Tibial artery (tissue), 4 donors: ENCODE results near the gene TLE4.

ENCODE experiments used
- DNase-seq, 2 donors: peaks; one replicate each; pipeline ENCODE4 v3.0.0-alpha.2; 2019
- H3K27ac ChIP-seq, 2 donors: fragments of 200-600 bp; sonication (generic) in 1 of 2; 1 replicate in 1 of 2; 2 replicates in 1 of 2; pipeline ENCODE4 v1.5.1; 2018 to 2019; ENCODE audit warnings: mild to moderate bottlenecking in 1 of 2
- H3K27me3 ChIP-seq, 2 donors: fragments of 200-600 bp; sonication (generic) in 1 of 2; one replicate each; pipeline versions ENCODE4 v1.5.1 to v1.6.0; 2016 to 2019
- H3K36me3 ChIP-seq, 3 donors: fragments of 200-600 bp; sonication (generic) in 2 of 3; one replicate each; pipeline ENCODE4 v1.5.1; 2016 to 2019; ENCODE audit warnings: mild to moderate bottlenecking in 2 of 3
- H3K4me1 ChIP-seq, 4 donors: fragments of 200-600 bp; sonication (generic) in 2 of 4; 1 replicate in 3 of 4; 2 replicates in 1 of 4; pipeline ENCODE4 v1.5.1; 2016 to 2019
- H3K4me3 ChIP-seq, 2 donors: fragments of 200-600 bp; sonication (generic) in 1 of 2; 1 replicate in 1 of 2; 2 replicates in 1 of 2; pipeline ENCODE4 v1.5.1; 2018 to 2019; ENCODE audit warnings: mild to moderate bottlenecking in 2 of 2
- H3K9me3 ChIP-seq, 3 donors: fragments of 200-600 bp; sonication (generic) in 1 of 3; one replicate each; pipeline ENCODE4 v1.5.1; 2016 to 2019
- intact Hi-C: fragments of 100-400 bp; cut with DNase I; formaldehyde crosslinking; loops from one replicate; pipeline ENCODE4 v1.15.0; 2023; ENCODE audit warnings: low total_unique reads
- TF ChIP-seq, protein P1 (sequence below), 2 experiments: fragments of 200-600 bp in 1 of 2; fragments of 450-650 bp in 1 of 2; IDR thresholded peaks; one replicate each; pipeline ENCODE4 v1.5.1; 2017 to 2019; ENCODE audit warnings: antibody characterized with exemption in 2 of 2, mild to moderate bottlenecking in 1 of 2, moderate library complexity in 1 of 2

The TLE4 gene

DNA sequence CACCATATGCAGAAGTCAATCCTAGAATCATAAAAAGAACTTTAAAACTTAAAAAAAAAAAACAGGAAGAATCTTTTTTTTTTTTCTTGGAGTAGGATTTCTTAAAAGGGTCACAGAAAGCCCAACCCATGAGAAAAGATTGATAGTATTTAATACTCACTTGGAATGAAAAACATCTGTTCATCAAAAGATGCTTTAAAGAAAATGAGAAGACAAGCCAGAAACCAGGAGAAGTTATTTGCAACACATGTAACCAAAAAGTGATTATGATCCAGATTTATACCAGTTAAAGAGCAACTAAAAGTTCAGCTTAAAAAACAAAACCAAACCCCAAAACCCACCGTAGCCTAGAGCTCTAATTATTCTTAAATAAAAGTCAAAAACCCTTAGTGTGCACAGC, 69.3 kb downstream of the TLE4 start:
- H3K4me1 ChIP-seq, result no peaks in the 10 kb centered on the region

DNA sequence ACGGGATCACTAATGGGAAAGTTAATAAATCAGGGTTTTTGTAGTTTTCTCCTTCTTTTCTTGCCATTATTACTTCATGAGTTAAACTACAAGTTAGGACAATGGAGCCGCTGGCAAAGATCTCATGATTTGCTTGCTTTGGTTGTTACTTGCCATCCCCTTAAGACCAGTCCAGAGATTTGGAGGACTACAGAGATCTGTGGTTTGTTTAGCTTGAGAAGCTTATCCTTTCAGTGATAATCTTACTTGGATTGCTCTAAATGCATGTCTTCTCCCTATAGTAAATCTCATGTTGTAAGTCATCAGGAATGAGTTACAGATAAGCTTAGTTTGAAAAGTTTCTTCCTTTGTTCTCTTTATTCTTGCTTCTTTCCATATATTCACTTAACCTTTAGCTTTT, 70.9 kb downstream of the TLE4 start:
- H3K4me3 ChIP-seq, result no peak overlapping the region

More for the DNA sequence above, 69.3 kb downstream of the TLE4 start:
- no peak for DNase-seq
- H3K27me3 ChIP-seq, result no peaks in the 10 kb centered on the region
- H3K27ac ChIP-seq, result no peak overlapping the region
- H3K9me3 ChIP-seq, result no peaks in the 10 kb centered on the region
- TF ChIP-seq, protein P1, sequence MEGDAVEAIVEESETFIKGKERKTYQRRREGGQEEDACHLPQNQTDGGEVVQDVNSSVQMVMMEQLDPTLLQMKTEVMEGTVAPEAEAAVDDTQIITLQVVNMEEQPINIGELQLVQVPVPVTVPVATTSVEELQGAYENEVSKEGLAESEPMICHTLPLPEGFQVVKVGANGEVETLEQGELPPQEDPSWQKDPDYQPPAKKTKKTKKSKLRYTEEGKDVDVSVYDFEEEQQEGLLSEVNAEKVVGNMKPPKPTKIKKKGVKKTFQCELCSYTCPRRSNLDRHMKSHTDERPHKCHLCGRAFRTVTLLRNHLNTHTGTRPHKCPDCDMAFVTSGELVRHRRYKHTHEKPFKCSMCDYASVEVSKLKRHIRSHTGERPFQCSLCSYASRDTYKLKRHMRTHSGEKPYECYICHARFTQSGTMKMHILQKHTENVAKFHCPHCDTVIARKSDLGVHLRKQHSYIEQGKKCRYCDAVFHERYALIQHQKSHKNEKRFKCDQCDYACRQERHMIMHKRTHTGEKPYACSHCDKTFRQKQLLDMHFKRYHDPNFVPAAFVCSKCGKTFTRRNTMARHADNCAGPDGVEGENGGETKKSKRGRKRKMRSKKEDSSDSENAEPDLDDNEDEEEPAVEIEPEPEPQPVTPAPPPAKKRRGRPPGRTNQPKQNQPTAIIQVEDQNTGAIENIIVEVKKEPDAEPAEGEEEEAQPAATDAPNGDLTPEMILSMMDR (IDR thresholded peaks at IDR 0.05), result no peak
- H3K36me3 ChIP-seq, result peaks cover 0 to 6% (median 0%) of the 10 kb centered on the region in 3 donors
- intact Hi-C loops, result no loop called here
- H3K4me3 ChIP-seq, result no peak overlapping the region

DNA sequence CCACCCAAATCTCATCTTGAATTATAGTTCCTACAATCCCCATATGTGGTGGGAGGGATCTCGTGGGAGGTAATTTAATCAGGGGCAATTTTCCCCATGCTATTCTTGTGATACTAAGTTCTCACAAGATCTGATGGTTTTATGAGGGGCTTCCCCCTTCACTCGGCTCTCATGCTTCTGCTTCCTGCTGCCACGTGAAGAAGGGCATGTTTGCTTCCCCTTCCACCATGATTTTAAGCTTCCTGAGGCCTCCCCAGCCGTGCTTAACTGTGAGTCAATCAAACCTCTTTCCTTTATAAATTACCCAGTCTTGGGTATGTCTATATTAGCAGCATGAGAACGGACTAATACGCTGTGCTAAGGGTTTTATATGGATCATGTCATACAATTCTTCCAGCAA, 72.3 kb downstream of the TLE4 start:
- Histone ChIP-seq H3K4me1 (no peaks in the 10 kb centered on the region), H3K36me3 (peaks cover 0 to 6% (median 0%) of the 10 kb centered on the region in 3 donors), H3K27me3 (no peaks in the 10 kb centered on the region), H3K4me3 (no peak overlapping the region), H3K27ac (no peak overlapping the region), H3K9me3 (no peaks in the 10 kb centered on the region)
- intact Hi-C loops, result no loop called here
- TF ChIP-seq, protein P1 (IDR thresholded peaks at IDR 0.05), result no peak
- no peak for DNase-seq

More for the DNA sequence above, 70.9 kb downstream of the TLE4 start:
- DNase-seq, result no peak
- Histone ChIP-seq H3K27me3 (no peaks in the 10 kb centered on the region), H3K4me1 (no peaks in the 10 kb centered on the region), H3K27ac (no peak overlapping the region), H3K9me3 (no peaks in the 10 kb centered on the region), H3K36me3 (peaks cover 0 to 6% (median 0%) of the 10 kb centered on the region in 3 donors)
- intact Hi-C loops, result no loop called here
- TF ChIP-seq, protein P1 (IDR thresholded peaks at IDR 0.05), result no peak

DNA sequence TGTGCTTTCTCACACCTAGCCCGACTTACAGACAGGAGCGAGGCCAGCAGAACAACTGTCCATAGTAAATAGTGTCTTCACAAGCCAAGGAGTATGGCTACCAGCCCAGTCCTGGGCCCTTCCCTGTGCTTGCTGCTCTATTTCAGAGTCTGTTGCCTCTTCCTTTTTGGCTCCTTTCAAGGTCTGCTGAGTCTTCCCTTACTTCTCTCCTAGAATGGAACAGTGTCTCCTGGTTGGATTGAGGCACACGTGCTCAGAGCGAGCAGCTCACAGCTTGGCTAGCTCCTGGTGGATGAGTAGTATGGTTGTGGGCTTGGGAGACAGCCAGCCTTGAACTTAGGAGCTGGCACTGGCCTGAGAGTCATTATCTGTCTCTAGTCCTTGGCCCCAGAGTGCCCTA, 72.8 kb downstream of the TLE4 start:
- TF ChIP-seq, protein P1 (IDR thresholded peaks at IDR 0.05), result no peak
- no peak for DNase-seq
- H3K27ac ChIP-seq, result no peak overlapping the region
- H3K4me3 ChIP-seq, result no peak overlapping the region
- intact Hi-C loops, result no loop called here
- no peaks in the 10 kb centered on the region for H3K4me1 ChIP-seq
- no peaks in the 10 kb centered on the region for H3K9me3 ChIP-seq
- no peaks in the 10 kb centered on the region for H3K27me3 ChIP-seq
- peaks cover 0 to 6% (median 0%) of the 10 kb centered on the region in 3 donors for H3K36me3 ChIP-seq

DNA sequence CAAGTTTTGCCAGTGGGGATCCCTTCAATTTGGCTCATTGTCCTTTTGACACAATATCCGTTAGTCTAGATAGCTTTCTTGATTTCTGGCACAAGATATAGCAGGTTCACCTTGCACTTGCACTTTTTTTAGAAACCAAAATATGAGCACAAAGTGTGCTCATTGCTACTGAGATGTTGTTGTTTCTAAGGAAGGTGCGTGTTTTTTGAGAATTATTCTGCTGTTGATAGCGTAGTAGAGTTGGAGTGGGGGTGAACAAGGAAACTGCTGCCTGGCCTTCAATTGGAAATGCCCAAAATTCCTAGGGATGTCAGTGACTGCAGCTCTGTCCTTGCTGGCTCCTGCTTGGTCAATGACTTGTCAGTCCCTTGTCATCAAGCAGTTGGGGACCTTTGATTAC, 73.3 kb downstream of the TLE4 start:
- intact Hi-C loops, result no loop called here
- no peak overlapping the region for H3K27ac ChIP-seq
- TF ChIP-seq, protein P1 (IDR thresholded peaks at IDR 0.05), result no peak

DNA sequence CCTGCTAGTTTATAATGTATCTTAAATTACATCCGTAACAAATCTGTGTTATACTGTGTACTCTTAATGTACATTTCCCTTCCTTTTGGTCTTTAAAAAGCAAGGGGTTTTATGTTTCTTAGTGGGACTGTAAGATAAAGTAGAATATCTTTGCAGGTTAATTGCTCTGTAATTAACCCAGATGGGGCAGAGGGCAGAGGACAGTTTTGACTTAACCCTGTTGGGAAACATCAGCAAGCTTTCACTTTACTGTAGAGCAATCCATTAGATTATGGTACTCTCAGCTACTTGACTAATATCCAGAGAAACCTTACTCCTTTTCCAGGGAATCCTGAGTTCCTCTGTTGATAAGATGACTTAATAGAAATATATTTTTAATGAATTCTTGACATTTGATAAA, 74.3 kb downstream of the TLE4 start:
- TF ChIP-seq, protein P1 (IDR thresholded peaks at IDR 0.05), result no peak
- Histone ChIP-seq H3K27ac (no peak overlapping the region), H3K9me3 (no peaks in the 10 kb centered on the region), H3K4me1 (no peaks in the 10 kb centered on the region), H3K4me3 (no peak overlapping the region), H3K27me3 (no peaks in the 10 kb centered on the region), H3K36me3 (peaks cover 0 to 6% (median 0%) of the 10 kb centered on the region in 3 donors)
- no peak for DNase-seq
- intact Hi-C loops, result no loop called here

More for the DNA sequence above, 73.3 kb downstream of the TLE4 start:
- H3K9me3 ChIP-seq, result no peaks in the 10 kb centered on the region
- no peak overlapping the region for H3K4me3 ChIP-seq
- peaks cover 0 to 6% (median 0%) of the 10 kb centered on the region in 3 donors for H3K36me3 ChIP-seq
- no peaks in the 10 kb centered on the region for H3K27me3 ChIP-seq
- DNase-seq, result no peak
- no peaks in the 10 kb centered on the region for H3K4me1 ChIP-seq
